HCT116 (cell line): ENCODE results near the gene NR6A1. TPM values are rescaled to one million over a fixed set of nuclear protein-coding genes. Genes with fewer than 3 reads are reported as not detected.

ENCODE experiments used
- ATAC-seq: fragments of 200-7000 bp; cut with Tn5 transposase; 2 replicates; pipeline ENCODE4 v1.9.1; 2020; ENCODE audit warnings: mild to moderate bottlenecking, moderate library complexity
- BruUV-seq: library from RNA; stranded (reverse); fragments of 400-500 nt; replicated peaks from 2 replicates; lab custom pipeline; 2021; lab: Mats Ljungman, UMichigan
- CTCF ChIA-PET: fragments of 300-600 bp; sonication (Branson Sonifier 250); formaldehyde crosslinking; loops from one replicate; lab custom pipeline; 2021; ENCODE audit warnings: antibody characterized with exemption; lab: Charles Lee
- POLR2A ChIA-PET: fragments of 300-600, 350-600 bp; sonication (Branson Sonifier 250); formaldehyde crosslinking; loops from one replicate; lab custom pipeline; 2021; ENCODE audit warnings: antibody characterized with exemption; lab: Charles Lee
- RAD21 ChIA-PET, 2 experiments: fragments of 300-600 bp; sonication (Branson Sonifier 250); formaldehyde crosslinking; loops; one replicate each; lab custom pipeline; 2023; ENCODE audit warnings: low total read pairs in 2 of 2; ENCODE audit not compliant: uncharacterized antibody in 2 of 2, unreplicated experiment in 2 of 2, low non-redundant PET in 1 of 2; lab: Charles Lee
- DNase-seq: peaks from one replicate; pipeline ENCODE4 v3.0.0-alpha.2; 2010; ENCODE audit warnings: low read depth, low spot score
- H2AFZ ChIP-seq: fragments of 200-600 bp; shearing (Covaris generic), sonication (generic); 2 replicates; pipeline ENCODE4 v1.6.1; 2017; ENCODE audit warnings: low read depth, mixed run types, mixed read lengths, antibody characterized with exemption, low read length; ENCODE audit not compliant: poor library complexity, severe bottlenecking
- H3K27ac ChIP-seq: 2 replicates; pipeline ENCODE4 v1.5.1; 2012; ENCODE audit warnings: low read depth, low read length
- H3K27me3 ChIP-seq: fragments of 200-600 bp; sonication (generic); 2 replicates; pipeline ENCODE4 v1.6.1; 2016; ENCODE audit warnings: mixed run types, low read length, mixed read lengths; ENCODE audit not compliant: insufficient read depth
- H3K36me3 ChIP-seq, 2 experiments: fragments of 200-500 bp in 1 of 2; fragments of 200-600 bp in 1 of 2; sonication (Bioruptor generic) in 1 of 2; sonication (generic) in 1 of 2; 2 replicates each; pipeline versions ENCODE4 v1.5.1 to v1.6.1; 2014 to 2016; ENCODE audit warnings: low read length in 2 of 2, inconsistent platforms in 1 of 2, mixed read lengths in 1 of 2, mixed run types in 1 of 2; ENCODE audit not compliant: insufficient read depth in 2 of 2, control insufficient read depth in 1 of 2
- H3K4me1 ChIP-seq, 2 experiments: fragments of 200-600 bp in 1 of 2; sonication (generic) in 1 of 2; 2 replicates each; pipeline versions ENCODE4 v1.5.1 to v1.6.1; 2012 to 2017; ENCODE audit warnings: low read length in 2 of 2, inconsistent platforms in 1 of 2, mild to moderate bottlenecking in 1 of 2, mixed read lengths in 1 of 2, mixed run types in 1 of 2, moderate library complexity in 1 of 2; ENCODE audit not compliant: insufficient read depth in 2 of 2, control insufficient read depth in 1 of 2
- H3K4me2 ChIP-seq: fragments of 200-600 bp; sonication (generic); 2 replicates; pipeline ENCODE4 v1.6.1; 2017; ENCODE audit warnings: mixed run types, low read length, mixed read lengths
- H3K4me3 ChIP-seq, 2 experiments: fragments of 200-600 bp in 1 of 2; sonication (generic) in 1 of 2; replicated peaks in 1 of 2; 2 replicates each; pipeline ENCODE4 v1.5.1; 2011 to 2016; ENCODE audit warnings: low read length in 2 of 2, control low read depth in 1 of 2, low read depth in 1 of 2, mild to moderate bottlenecking in 1 of 2, mixed read lengths in 1 of 2, mixed run types in 1 of 2
- H3K79me2 ChIP-seq: fragments of 200-600 bp; sonication (generic); 2 replicates; pipeline ENCODE4 v1.6.1; 2017; ENCODE audit warnings: mild to moderate bottlenecking, mixed run types, low read length, moderate library complexity, mixed read lengths; ENCODE audit not compliant: insufficient read depth
- H3K9ac ChIP-seq: fragments of 200-600 bp; sonication (generic); 2 replicates; pipeline ENCODE4 v1.6.1; 2016; ENCODE audit warnings: low read length, mixed read lengths
- H3K9me2 ChIP-seq: fragments of 200-600 bp; sonication (generic), shearing (Covaris generic); 2 replicates; pipeline ENCODE4 v1.6.1; 2017; ENCODE audit warnings: mixed run types, mild to moderate bottlenecking, moderate library complexity; ENCODE audit not compliant: insufficient read depth
- H3K9me3 ChIP-seq, 2 experiments: fragments of 200-500 bp in 1 of 2; fragments of 200-600 bp in 1 of 2; sonication (Bioruptor generic) in 1 of 2; sonication (generic) in 1 of 2; 2 replicates each; pipeline ENCODE4 v1.6.1; 2014 to 2017; ENCODE audit warnings: low read length in 2 of 2, mixed read lengths in 2 of 2, inconsistent platforms in 1 of 2, low read depth in 1 of 2, mild to moderate bottlenecking in 1 of 2, mixed run types in 1 of 2, moderate library complexity in 1 of 2; ENCODE audit not compliant: control insufficient read depth in 1 of 2, insufficient read depth in 1 of 2
- H4K20me1 ChIP-seq: fragments of 200-600 bp; sonication (generic), shearing (Covaris generic); 2 replicates; pipeline ENCODE4 v1.6.1; 2017; ENCODE audit warnings: mixed run types, mild to moderate bottlenecking, moderate library complexity; ENCODE audit not compliant: insufficient read depth
- EGR1 ChIP-seq: IDR thresholded peaks from 2 replicates; pipeline ENCODE4 v1.6.1; 2012; ENCODE audit warnings: low read depth
- ELF1 ChIP-seq: IDR thresholded peaks from 2 replicates; pipeline ENCODE4 v1.6.1; 2012; ENCODE audit warnings: low read depth, borderline replicate concordance
- EZH2 ChIP-seq: fragments of 200-600 bp; sonication (generic); IDR thresholded peaks from 2 replicates; pipeline ENCODE4 v1.6.1; 2017; ENCODE audit warnings: antibody characterized with exemption, mixed run types
- EZH2phosphoT487 ChIP-seq: fragments of 200-600 bp; IDR thresholded peaks from 2 replicates; pipeline ENCODE4 v1.6.1; 2018; ENCODE audit warnings: antibody characterized with exemption, borderline replicate concordance
- FOSL1 ChIP-seq: IDR thresholded peaks from 2 replicates; pipeline ENCODE4 v1.6.1; 2012; ENCODE audit warnings: low read depth
- JUND ChIP-seq: IDR thresholded peaks from 2 replicates; pipeline ENCODE4 v1.6.1; 2012
- MAX ChIP-seq: IDR thresholded peaks from 2 replicates; pipeline ENCODE4 v1.6.1; 2012
- POLR2A ChIP-seq: IDR thresholded peaks from 2 replicates; pipeline ENCODE4 v1.7.0; 2011; ENCODE audit warnings: borderline replicate concordance; ENCODE audit not compliant: insufficient read depth, insufficient read length; ENCODE audit errors: extremely low read depth
- REST ChIP-seq: IDR thresholded peaks from 2 replicates; pipeline ENCODE4 v1.6.1; 2012; ENCODE audit warnings: low read depth
- SP1 ChIP-seq: IDR thresholded peaks from 2 replicates; pipeline ENCODE4 v1.6.1; 2012; ENCODE audit warnings: low read depth
- TCF7L2 ChIP-seq: IDR thresholded peaks from 2 replicates; pipeline ENCODE4 v1.7.0; 2011; ENCODE audit warnings: borderline replicate concordance, inconsistent platforms; ENCODE audit not compliant: insufficient read depth, insufficient read length; ENCODE audit errors: extremely low read depth
- YY1 ChIP-seq: IDR thresholded peaks from 2 replicates; pipeline ENCODE4 v1.6.1; 2011; ENCODE audit warnings: low read length, low read depth, moderate library complexity, mild to moderate bottlenecking; ENCODE audit not compliant: insufficient replicate concordance; ENCODE audit errors: extremely low read depth
- ZBTB33 ChIP-seq: IDR thresholded peaks from 2 replicates; pipeline ENCODE4 v1.6.1; 2011; ENCODE audit warnings: mild to moderate bottlenecking, low read length, moderate library complexity; ENCODE audit not compliant: insufficient replicate concordance; ENCODE audit errors: extremely low read depth
- ZNF274 ChIP-seq: fragments of 200-500 bp; sonication (Bioruptor generic); IDR thresholded peaks from 2 replicates; pipeline ENCODE4 v1.6.1; 2014; ENCODE audit warnings: mild to moderate bottlenecking, low read depth, low read length, inconsistent platforms
- intact Hi-C: fragments of 100-400 bp; cut with micrococcal nuclease; formaldehyde crosslinking; loops from 2 replicates; pipeline ENCODE4 v1.10.0; 2022
- total RNA-seq: library from RNA; stranded (reverse); gene quantifications from one replicate; pipeline ENCODE4 v1.2.1, GENCODE V29; 2021; ENCODE audit not compliant: unreplicated experiment

The NR6A1 gene
- total RNA-seq, 1 experiment from 2014 or later: 9.9 TPM

GRCh38 chr9:124809741-124810500 is 38.8 kb upstream of the NR6A1 start:
- BruUV-seq: no TSS peak
- TF ChIP-seq ELF1: no peak
- TF ChIP-seq ZNF274: no peak
- no peak for TF ChIP-seq EZH2phosphoT487
- Histone ChIP-seq H3K9ac (peak overlapping the region; percentile 75), H3K9me2 (no peaks in the 10 kb centered on the region), H4K20me1 (no peaks in the 10 kb centered on the region), H3K4me3 (peak overlapping the region in 1 of 2 experiments; percentile 56; a peak in 1 of 4 replicates), H3K27me3 (no peaks in the 10 kb centered on the region), H3K4me1 (peaks cover 47 to 54% of the 10 kb centered on the region in 2 experiments), H3K36me3 (no peaks in the 10 kb centered on the region), H3K4me2 (peak overlapping the region; percentile 98), H3K27ac (peak overlapping the region; percentile 91), H2AFZ (no peak overlapping the region), H3K9me3 (no peaks in the 10 kb centered on the region), H3K79me2 (no peaks in the 10 kb centered on the region)
- RAD21 ChIA-PET: no interaction called here
- intact Hi-C loops: no loop called here
- CTCF ChIA-PET: interaction anchor here (0.8 to 1.7 kb wide), 4 partner anchors 14 to 43 kb away, joined by 3 to 6 read pairs (median 4); partner anchors contain the start of gene WDR38
- no peak for ATAC-seq
- POLR2A ChIA-PET: interaction anchor here (0.9 to 1.7 kb wide), 3 partner anchors 9 to 43 kb away, joined by 3 to 7 read pairs (median 4); partner anchors contain the start of gene WDR38
- no peak for DNase-seq

- H3K9ac ChIP-seq: no peak overlapping the region
- H3K4me3 ChIP-seq: no peak overlapping the region
- BruUV-seq: no TSS peak
- ChIA-PET CTCF (interaction anchor here (4.1 kb wide), 1 partner anchor 44 kb away, joined by 15 read pairs; the partner anchor contains the start of gene WDR38), POLR2A (no interaction called here), RAD21 (no interaction called here)
- no peaks in the 10 kb centered on the region for H3K79me2 ChIP-seq
- no peak overlapping the region for H3K27ac ChIP-seq
- H4K20me1 ChIP-seq: no peaks in the 10 kb centered on the region
- H3K9me2 ChIP-seq: no peaks in the 10 kb centered on the region
- H3K9me3 ChIP-seq: no peaks in the 10 kb centered on the region
- no peaks in the 10 kb centered on the region for H3K27me3 ChIP-seq
- intact Hi-C loops: no loop called here
- peaks cover 42 to 49% of the 10 kb centered on the region in 2 experiments for H3K4me1 ChIP-seq
- ATAC-seq: no peak
- H2AFZ ChIP-seq: no peak overlapping the region
- DNase-seq: no peak
- no peaks in the 10 kb centered on the region for H3K36me3 ChIP-seq
- H3K4me2 ChIP-seq: no peak overlapping the region
- TF ChIP-seq EGR1 (no peak), EZH2 (no peak), TCF7L2 (no peak), MAX (no peak), POLR2A (no peak), SP1 (no peak), YY1 (no peak), ZBTB33 (no peak), REST (no peak), JUND (no peak), FOSL1 (no peak)
Observed at GRCh38 chr9:124809211-124809610, 38.1 kb upstream of the NR6A1 start.
